HG03432 (cell line): ENCODE data around the gene ANXA2.

Source experiments
- ATAC-seq: cut with Tn5 transposase; IDR thresholded peaks from one replicate; pipeline ENCODE4 v1.9.1; 2021; ENCODE audit warnings: mild to moderate bottlenecking, moderate library complexity; ENCODE audit not compliant: unreplicated experiment

ANXA2 gene

DNA sequence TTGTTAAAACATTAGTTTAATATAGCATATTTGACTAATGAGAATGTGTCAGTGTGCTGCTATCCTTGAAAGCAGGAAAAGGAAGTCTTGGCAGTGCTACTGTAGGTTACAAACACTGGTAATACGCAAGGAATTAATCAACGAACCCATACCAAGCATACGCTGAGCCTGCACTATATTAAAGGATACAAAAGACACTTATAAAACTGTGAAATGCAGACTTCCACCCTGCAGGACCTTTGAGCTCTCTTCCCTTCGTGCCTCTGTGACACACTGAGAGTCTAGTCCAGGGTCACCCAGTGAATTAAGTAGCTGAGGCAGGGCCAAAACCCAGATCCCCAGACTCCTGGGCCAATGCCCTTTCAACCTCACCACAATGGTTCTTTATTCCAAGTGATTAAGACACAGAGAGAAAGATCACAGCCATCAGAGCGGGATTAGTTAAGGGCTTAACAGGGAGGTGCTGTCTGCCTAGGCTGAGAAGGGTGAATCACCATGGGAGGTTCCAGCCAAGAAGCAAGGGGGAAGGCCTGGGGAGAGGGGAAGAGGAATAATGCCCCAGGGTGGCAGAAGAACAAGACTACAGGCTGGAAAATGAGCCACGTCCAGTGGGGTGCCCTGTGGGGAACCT lies 6.8 kb downstream of the ANXA2 start:
- ATAC-seq, result no peak

DNA sequence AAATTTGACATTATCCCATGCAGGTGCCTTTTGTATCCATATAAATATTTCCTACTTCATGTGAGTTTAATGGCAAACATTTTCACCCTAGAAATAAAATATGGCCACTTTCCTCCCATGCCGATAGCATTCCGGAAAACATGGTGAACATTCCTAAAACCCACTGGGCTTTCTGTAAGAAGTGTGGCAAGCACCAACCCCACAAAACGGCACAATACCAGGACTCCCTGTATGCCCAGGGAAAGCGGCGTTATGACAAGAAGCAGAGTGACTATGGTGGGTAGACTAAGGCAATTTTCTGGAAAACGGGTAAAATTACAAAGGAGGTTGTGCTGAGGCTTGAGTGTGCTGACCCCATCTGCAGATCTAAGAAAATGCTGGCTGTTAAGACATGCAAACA lies 7.6 kb downstream of the ANXA2 start:
- no peak for ATAC-seq

DNA sequence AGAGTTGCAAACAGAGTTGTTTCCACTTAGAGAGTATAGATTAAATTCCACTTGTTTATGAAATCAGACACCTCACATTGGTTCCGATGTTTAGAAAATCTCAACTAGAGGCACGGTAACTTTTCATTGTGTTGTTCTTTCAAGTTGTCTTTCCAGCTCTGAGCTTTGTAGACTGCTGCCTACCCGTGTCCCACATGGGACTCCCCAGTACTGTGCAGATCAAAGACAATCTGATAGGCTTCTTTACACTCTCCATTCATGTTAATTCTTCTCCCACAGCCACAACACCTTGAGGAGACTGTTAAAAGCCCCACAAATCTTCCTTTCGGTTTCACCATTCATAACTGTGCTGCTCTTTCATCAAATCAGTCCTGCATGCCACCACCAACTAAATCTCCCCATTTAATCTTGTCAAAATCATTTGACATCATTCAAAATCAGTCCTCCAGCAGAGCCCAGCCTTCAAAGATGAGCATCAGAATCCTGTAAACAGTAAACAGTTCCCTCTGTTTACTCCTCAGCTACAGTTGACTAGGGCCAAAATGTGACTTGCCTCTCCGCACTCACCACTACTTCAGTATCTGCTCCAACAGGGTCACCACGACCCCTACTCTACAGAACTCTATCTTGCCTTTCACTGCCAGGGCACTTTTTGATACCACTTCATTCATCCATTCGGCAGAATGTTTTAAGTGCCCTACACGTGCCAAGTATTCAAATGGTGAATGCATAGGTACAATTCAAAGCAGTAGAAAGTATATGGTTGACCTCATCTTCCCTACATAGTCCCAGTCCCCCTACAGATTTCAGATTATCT lies 8.3 kb downstream of the ANXA2 start:
- peak; percentile 76 for ATAC-seq

DNA sequence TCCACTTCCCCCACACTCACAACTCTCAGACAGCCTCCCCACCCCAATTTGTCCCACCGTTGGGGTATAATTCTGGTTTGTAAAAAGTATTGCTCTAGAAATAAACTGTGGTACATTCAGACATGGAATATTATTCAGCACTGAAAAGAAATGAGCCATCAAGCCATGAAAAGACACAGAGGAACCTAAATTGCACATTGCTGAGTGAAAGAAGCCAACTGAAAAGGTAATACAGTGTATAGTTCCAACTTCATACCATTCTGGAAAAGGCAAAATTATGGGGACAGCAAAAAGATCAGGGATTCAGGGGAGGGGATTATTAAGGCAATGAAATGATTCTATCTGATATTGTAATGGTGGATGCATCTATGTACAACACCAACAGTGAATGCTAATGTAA lies 10.5 kb downstream of the ANXA2 start:
- ATAC-seq, result no peak

DNA sequence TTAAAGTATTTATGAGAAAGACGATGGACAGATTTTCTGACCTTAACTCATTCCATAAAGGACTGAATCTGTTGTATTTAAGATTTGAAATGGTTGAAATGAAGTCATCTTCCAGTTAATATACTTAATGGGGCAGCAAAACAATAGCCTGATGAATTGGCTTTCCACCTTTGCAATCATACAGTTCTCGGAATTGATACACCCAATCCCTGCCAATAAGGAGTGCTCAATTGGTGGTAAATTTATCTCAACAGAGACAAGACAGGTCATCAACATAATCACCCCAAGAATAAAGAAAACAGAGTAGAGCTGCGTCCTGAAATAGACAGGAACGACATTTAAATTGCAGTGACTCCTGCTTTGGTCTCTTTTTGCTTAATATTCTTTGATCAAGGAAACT lies 11.2 kb downstream of the ANXA2 start:
- no peak for ATAC-seq

DNA sequence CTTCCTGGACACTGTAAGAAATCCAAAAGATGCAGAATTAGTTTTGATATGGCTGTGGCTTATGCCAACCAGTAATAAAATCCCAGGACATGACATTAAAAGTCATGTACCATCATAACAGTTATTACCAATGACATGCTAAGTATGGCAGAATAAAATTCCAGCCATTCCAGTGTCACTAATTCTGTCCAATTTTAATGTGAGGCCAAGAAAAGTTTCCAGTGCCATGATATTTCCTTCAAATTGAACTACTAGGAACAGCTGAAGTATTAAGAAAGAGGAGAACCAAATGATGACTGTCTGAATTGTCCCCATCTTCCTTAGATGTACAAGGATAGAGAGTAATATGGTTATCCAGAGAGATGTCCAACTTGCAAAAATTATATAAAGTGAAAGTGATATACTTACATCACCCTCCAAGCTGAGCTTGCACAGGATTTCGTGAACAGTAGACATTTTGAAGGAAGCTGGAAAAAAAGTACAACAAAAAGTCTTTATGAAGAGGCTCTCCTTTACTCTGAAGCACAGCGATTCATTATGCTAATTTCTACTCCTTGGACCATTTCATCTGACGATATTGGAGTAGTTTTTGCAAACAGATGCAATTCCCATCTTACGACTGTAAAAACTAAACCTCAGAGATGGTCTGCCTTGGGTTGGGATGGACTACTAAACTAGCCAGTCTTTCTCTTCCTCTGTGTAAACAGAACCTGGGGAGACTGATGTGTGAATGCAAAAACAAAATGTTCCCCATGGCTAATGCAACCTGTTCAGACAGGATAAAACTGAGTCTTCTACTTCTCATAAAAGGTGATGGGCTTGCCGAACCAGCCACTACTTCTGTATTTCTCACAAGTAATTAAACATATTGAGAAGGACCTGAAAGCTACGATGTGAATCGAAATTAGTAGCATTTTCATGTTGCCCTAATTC lies 11.9 kb downstream of the ANXA2 start:
- ATAC-seq, result no peak

DNA sequence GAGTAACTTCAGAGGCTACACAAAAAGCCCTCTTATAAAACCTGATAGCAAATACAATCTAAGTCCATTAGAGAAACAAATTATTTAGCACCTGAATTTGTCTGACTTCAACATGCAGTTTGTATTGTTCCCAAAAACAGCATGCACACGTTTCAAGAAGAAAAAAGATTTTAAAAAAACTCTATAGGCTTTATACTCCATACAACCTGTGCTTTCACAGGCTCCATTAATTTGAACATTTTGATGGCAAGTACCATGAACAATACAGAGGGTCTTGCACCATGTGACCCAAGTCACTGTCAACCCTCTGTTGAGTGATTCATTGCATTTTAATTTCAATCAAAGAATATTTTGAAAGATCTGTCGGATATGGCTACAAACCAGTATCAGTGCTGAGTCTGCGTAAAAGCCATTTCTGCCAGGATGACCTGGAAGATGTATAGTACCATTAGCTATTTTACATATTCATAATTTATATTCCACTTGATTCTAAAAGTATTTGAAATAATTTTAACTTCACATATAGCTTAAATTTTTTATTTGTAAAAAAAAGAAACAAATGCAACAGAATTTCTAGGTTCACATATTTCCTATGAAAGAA lies 13.2 kb downstream of the ANXA2 start:
- ATAC-seq, result no peak

DNA sequence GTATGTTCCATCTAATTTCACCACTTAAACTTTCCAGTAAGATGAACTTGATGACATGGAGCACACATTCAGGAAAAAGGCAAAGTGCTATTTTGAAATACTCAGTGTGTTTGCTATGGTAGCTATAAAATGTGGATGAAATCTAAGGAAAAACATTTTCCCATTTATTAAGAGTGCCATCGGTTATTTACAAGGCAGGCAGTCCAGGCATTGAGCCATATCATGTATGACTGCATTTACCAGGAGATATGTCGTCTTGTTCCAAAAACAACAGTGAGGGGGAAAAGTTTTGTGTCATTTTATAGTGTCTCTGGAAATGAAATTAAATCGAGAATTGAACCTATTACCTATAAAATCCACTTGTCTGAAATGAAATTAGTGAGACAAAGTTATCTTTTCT lies 13.7 kb downstream of the ANXA2 start:
- no peak for ATAC-seq

DNA sequence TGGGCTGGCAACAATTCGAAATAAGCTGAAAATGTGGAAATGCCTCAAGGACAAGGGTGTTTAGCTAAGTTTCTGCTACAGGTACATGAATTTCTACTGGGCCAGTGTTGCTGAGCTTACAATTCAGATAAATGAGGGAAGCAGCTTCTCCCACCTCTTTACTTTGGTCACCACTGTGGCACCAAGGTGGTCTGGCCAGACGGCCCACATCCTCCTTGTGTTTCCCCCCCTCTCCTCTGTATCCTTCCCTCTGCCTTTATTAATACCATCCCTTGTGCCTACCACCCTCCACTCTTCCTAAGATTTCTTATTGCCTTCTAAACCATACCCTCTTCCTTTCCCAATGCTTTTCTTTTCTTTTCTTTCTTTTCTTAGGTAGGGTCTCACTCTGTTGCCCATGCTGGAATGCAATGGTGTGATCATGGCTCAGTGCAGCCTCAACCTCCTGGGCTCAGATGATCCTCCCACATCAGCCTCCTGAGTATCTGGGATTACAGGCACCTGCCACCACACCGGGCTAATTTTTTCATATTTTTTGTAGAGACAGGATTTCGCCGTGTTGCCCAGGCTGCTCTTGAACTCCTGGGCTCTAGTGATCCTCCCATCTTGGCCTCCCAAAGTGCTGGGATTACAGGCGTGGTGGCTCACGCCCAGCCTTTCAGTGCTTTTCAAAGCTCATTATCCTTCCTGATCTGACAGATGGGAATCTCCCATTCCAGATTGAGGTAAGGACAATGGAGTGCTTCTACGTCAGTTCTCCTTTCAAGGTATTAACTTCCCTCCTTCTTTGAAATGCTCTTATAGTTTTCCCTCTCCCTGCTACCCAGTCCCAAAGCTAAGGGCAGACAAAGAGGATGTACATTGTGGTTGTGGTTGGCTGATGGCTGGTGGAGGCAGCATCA lies 14.8 kb downstream of the ANXA2 start:
- no peak for ATAC-seq

DNA sequence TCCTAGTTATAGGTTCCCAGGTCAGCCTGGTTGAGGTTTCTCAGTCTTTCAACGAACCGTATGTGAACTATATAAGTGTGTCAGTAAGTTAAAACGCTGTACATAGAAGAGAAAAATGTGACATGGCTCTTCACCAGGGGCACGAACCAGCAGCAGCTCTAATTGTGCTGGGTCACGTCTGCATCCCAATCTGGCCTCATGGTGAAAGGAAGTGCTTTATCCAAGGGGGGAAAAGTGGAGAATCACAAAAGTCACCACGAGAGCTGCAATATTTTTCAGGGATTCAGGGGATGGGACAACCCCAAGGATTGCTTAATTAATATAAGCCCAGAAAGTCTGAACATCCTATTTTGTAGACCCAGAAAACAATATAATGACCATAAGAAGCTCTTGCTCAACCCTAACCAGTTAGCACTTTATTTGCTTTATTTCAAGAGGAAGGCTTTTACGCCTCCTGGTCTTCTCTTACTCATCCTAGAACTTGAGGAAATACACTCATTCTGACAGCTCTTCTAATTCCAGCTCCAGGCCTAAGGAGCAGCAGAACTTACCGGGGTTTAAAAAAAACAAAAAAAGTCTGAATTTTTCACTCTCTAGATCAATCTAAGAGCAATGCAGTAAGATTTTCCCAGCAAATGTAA lies 16.5 kb downstream of the ANXA2 start:
- ATAC-seq, result no peak

DNA sequence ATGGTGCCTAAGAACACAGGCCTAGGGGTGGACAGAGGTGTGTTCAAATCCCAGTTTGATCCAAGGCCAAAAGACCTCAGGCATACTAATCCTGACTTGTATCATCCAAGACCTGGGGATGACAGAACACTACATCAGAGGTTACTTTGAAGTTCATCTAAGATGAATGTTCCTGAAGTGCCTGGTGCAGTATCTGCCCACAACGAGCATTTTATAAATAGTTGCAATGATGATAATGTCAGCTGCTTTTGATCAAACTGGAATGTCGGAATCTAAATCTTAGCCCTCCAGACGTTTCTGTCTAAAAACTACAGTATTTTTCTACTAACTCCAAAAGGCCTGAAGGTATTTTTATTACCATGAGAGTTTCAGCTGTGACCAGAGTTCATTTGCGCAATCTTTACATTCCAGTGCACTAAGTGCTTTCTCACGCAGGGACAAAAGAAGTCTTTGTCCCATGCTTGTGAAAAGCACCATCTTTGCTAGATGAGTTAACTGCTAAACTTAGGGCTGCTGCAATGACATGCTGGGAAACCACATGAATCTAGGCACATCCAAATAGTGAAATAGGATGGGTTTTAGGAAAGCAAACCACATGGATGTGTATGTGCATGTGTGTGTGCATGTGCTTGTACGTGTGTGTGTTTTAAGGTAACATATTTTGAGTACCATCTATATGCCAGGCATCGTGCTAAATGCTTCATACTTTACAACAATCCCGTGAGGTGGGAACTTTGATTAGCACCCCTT lies 18.1 kb downstream of the ANXA2 start:
- ATAC-seq, result no peak

DNA sequence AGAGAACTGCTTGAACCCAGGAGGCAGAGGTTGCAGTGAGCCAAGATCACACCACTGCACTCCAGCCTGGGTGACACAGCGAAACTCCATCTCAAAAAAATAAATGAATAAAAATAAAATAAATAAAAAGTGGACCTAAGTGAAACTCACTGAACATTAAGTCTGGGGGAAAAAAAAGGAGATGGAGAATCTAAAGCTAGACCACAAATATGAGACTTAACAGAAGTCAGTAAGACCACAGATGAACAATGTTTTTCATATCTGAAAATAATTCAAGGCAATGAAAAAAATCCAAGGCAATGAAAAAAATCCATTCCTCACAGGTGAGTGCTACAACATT lies 18.6 kb downstream of the ANXA2 start:
- ATAC-seq, result no peak

DNA sequence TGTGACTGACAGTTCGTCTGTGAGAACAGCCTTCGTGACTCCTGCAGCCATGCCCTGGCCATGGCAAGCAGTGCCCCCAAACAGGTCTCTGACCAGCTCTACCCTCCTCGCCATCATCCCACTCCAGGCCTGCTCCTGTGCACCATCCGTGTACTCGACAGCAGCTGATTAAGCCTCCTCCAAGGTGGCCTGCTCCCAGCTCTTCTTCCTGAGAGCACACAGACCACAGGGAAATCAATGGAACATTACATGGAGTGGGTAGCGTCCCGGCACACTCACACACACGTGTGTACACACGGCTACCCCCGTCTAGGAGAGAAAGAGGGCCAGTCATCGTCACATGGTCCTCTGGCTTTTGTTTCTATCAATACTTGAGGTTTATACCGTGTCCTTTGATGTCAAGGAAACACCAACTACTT lies 21.1 kb downstream of the ANXA2 start:
- no peak for ATAC-seq

DNA sequence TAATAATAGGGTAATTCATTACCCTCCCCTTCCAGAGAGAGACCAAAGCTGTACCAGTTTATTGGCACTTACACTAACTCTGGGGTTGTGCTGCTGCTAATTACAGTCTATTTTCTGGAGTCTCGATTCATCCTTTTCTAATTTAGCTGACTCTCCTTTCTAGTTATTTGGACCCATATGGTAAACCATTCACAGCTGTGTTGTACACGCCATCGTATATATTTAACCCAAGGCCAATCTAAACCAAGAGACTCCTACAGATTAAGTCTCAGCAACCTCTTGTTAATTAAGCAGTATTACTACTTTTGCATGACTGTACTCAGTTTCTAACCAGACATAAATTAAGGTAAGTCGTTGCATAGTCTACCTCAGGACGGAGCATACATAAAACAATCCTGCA lies 22.5 kb downstream of the ANXA2 start:
- ATAC-seq, result no peak

DNA sequence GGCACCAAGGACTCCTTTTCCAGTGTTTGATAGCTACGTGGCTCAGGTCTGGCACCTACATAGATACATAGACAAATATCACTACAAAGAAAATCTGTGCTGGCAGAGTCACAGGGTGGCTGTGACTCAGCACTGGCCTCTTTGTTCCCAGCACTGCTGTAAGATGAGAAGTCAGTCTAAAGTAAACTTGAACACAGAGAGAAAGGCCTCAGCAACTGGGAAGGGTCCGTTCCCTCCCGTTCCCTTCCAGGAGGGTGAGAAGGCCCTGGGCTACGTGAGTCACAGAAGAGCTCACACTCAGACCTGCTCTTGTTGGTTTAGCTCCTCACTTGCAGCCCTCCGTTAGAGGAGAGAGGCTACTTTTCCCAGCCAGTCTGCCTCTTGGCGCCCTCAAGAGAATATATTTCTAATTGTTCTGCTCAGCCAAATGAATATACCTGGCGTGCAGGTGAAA lies 23.1 kb downstream of the ANXA2 start:
- no peak for ATAC-seq

DNA sequence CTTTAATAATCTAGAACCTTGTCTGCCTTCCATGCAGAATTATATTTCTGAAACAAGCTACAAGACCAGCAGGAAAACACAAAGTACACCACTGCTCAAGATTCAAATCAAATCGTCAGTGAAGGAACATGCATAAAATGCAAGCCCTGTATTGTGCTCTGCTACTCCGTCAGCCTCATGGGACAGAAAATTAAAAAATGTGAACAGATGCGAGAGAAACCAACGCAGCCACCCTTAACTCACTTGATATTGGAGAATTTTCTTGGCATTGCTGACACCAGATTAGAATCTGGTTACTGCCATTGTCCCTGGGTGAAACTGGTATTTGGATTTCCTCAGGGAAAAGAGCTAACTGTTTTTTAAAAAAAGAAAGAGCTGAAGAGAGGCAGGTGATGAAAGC lies 23.6 kb downstream of the ANXA2 start:
- ATAC-seq, result no peak

DNA sequence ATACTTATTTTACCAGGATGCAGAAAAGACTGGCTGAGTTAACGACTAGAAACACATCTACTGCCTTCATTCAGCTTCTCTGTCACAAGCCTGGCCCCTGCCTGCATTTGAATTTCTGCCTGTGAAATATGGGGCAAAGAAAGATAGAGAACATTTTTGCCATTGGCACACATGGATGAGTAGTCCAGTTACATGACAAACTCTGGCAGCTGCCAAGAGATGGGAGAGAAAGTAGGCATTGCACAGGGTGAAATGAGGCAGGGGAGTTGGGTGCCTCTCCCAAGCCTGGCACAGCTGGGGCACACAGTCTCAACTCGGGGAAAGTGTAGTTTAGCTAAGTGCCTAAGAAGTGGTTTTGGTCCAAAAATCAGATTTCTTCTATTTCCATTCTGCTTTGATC lies 24.0 kb downstream of the ANXA2 start:
- ATAC-seq, result no peak

DNA sequence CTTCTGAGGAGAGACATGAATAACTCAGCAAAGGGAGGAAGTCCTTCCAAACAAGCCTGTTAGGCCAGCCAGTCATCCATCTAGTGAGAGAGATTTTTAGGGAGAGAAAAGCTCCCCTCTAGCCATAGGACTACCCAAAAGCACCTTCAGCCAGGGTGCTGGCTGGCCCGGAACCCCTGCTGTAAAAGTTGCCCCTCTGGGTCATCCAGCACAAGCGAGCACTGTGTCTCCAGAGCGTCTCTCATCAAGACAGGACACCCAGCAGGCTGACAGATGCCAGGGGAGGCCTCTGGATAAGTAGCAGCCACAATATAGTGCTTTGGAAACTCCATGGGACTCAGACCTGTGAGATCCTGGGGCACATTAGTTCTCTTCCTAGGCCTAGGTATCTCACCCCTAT lies 24.5 kb downstream of the ANXA2 start:
- no peak for ATAC-seq

DNA sequence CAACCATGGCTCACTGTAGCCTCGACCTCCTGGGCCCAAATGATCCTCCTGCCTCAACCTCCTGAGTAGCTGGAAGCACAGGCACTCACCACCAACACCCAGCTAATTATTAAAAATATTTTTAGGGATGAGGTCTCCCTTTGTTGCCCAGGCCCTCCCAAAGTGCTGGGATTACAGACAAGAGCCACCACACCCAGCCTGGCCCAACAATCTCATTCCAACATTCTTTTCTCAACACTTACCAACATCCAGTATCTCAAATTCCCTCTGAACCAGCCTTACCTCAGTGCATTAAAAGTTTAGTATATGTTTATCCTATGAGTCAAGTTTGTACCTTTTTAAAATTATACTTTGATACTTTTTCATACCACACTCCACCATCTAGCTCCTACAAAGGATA lies 25.0 kb downstream of the ANXA2 start:
- no peak for ATAC-seq
